Mononuclear cell (primary cell): ENCODE data around the gene SLC2A5. TPM values are rescaled to one million over a fixed set of nuclear protein-coding genes. Genes with fewer than 3 reads are reported as not detected.

Experiments
- H3K27me3 ChIP-seq: 2 replicates; pipeline ENCODE4 v1.6.0; 2011; ENCODE audit warnings: low read length, control low read depth; ENCODE audit not compliant: insufficient read depth
- H3K4me1 ChIP-seq: 2 replicates; pipeline ENCODE4 v1.5.1; 2011; ENCODE audit warnings: mild to moderate bottlenecking, low read length, control low read depth; ENCODE audit not compliant: insufficient read depth
- H3K4me3 ChIP-seq: 2 replicates; pipeline ENCODE4 v1.5.1; 2011; ENCODE audit warnings: mild to moderate bottlenecking, low read length, moderate library complexity
- H3K9me3 ChIP-seq: 2 replicates; pipeline ENCODE4 v1.5.1; 2011; ENCODE audit warnings: low read depth, mild to moderate bottlenecking, control low read depth, low read length
- total RNA-seq: library from RNA; depleted of rRNA; stranded (reverse); fragments of >200 nt; gene quantifications from one replicate; pipeline ENCODE4 v1.2.3, GENCODE V29; 2012

The SLC2A5 gene
- total RNA-seq, 1 donor: 0.73 TPM

DNA sequence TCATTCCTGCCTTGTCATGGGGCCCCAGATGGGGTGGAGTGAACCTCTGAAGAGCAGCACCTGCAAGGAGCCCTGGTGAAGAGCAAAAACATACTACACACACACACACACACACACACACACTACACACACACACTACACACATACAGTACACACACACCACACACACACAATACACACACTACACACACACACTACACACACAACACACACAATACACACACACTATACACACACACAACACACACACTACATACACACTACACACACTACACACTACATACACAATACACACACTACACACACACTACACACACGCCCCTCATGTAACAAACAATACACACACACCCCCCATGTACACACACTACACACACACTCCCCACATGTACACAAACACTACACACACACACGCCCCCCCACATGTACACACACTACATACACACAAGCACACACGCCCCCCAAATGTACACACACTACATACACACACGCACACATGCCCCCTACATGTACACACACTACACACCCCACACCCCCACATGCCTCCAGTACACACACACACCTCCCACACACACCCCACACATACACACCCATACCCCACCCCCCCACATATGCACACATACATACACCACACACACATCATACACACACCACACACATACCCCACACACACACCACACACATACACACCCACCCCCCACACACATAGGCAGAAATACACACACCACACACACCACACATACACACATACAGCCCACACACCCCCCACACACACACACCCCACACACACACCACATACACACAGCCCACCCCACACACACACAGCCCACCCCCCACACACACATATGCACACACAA lies 9.3 kb downstream of the SLC2A5 start:
- H3K9me3 ChIP-seq: no peaks in the 10 kb centered on the region

DNA sequence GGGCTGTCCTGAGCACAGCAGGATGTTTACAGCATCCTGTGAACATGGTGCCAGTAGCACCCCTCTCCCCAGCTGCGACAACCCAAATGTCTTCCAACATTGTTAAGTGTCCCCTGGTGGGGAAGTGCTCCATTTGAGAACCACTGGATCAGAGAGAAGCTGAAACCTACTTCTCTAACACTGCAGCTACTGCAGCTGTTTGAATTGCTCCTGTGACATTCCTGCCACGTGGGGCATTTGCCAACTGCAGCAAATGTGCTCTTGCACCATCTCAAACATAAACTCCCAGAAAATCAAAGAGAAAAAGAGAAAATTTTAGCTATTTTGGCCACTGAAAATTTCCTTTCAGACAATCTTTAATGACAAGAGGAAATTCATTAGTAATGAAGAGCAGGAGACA lies 11.0 kb downstream of the SLC2A5 start:
- no peaks in the 10 kb centered on the region for H3K27me3 ChIP-seq
- no peaks in the 10 kb centered on the region for H3K9me3 ChIP-seq
- no peak overlapping the region for H3K4me3 ChIP-seq
- peaks cover 8% of the 10 kb centered on the region for H3K4me1 ChIP-seq

More for the DNA sequence above, 9.3 kb downstream of the SLC2A5 start:
- Histone ChIP-seq H3K27me3 (no peaks in the 10 kb centered on the region), H3K4me3 (no peak overlapping the region), H3K4me1 (peaks cover 19% of the 10 kb centered on the region)

DNA sequence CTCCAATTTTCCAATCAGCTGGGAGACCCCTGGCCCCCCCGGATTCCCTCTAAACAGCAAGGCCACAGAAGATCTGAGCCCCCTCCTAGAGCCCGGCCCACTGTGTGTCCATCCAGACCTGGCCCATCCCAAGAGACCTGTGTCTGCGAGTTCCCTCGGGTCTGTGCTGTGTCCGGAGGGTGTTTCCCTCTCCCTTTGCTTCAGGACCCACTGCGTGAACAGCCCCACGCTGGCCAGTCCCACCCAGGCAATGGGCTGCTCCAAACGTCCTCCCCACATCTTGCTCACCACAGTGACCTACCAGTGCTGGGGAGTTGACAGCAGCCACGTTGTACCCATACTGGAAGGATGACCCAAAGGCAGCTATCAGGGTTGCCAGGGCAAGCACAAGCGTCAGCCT lies 11.6 kb downstream of the SLC2A5 start:
- no peak overlapping the region for H3K4me3 ChIP-seq
- no peaks in the 10 kb centered on the region for H3K27me3 ChIP-seq
- no peaks in the 10 kb centered on the region for H3K9me3 ChIP-seq
- peaks cover 8% of the 10 kb centered on the region for H3K4me1 ChIP-seq

DNA sequence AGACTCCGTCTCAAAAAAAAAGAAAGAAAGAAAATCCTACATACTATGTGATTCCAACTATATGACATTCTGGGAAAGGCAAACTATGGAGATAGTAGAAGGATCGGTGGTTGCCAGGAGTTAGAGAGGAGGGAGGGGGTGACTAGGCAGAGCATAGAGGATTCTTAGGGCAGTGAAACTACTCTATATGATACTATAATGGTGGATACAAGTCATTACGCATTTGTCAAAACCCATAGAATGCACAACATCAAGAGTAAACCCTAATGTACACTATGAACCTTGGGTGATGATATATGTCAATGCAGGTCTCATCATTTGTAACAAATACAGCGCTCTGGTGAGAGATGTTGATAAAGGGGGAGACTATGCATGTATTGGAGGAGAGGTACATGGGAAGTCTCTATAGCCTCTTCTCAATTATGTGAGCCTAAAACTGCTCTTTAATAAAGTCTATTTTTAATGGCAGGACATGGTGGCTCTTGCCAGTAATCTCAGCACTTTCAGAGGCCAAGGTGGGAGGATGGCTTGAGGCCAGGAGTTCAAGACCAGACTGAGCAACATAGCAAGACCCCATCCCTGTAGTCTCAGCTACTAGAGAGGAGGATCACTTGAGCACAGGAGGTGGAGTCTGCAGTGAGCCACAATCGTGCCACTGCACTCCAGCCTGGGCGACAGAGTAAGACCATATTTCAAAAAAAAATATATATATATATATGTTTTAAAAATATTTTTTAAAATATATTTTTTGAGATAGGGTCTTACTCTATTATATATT lies 17.0 kb downstream of the SLC2A5 start:
- Histone ChIP-seq H3K27me3 (no peaks in the 10 kb centered on the region), H3K4me1 (no peaks in the 10 kb centered on the region), H3K4me3 (no peak overlapping the region), H3K9me3 (no peaks in the 10 kb centered on the region)

DNA sequence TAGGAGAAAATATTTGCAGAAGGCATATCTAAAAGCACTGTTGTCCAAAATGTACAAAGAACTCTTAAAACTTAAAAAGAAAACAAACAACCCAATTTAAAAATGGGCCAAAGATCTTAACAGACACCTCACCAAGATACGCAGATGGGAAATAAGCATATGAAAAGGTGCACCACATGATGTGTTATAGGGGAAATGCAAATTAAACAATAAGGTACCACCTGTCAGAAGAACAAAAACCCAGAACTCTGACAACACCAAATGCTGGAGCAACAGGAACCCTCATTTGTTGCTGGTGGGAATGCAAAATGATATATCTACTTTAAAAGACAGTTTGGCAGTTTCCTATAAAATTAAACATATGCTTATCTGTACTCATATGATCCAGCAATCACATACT lies 18.1 kb downstream of the SLC2A5 start:
- no peaks in the 10 kb centered on the region for H3K9me3 ChIP-seq
- H3K27me3 ChIP-seq: no peaks in the 10 kb centered on the region
- H3K4me3 ChIP-seq: no peak overlapping the region
- no peaks in the 10 kb centered on the region for H3K4me1 ChIP-seq

DNA sequence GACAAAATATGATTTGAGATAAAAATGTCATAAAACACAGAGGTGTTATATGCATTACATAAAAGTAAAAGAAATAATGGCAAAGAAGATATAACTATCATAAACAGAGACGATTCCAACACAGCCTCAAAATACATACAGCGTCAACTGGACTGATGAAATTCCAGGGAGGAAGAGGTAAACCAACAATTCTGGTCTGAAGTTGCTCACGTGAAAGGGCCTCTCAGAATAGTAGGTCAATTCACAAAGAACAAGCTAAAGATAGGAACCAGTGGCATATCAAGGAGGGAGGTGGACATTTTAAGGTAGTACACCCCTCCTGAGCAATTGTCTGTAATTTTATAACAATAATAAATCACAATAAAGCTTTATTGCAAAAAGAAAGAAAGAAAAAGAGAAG lies 18.6 kb downstream of the SLC2A5 start:
- no peaks in the 10 kb centered on the region for H3K9me3 ChIP-seq
- no peaks in the 10 kb centered on the region for H3K4me1 ChIP-seq
- H3K27me3 ChIP-seq: no peaks in the 10 kb centered on the region
- no peak overlapping the region for H3K4me3 ChIP-seq

DNA sequence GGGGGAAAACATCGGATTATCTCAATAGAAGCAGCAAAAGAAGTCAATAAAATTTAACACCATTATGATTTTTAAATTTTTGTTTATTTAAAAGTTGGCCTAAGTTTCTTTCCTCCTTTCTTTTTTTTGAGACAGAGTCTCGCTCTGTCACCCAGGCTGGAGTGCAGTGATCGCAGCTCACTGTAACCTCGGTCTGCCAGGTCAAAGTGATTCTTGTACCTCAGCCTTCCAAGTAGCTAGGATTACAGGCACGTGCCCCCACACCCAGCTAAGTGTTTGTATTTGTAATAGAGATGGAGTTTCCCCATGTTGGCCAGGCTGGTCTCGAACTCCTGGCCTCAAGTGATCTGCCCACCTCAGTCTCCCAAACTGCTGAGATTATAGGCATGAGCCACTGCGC lies 20.9 kb downstream of the SLC2A5 start:
- H3K9me3 ChIP-seq: no peaks in the 10 kb centered on the region
- H3K4me3 ChIP-seq: no peak overlapping the region
- no peaks in the 10 kb centered on the region for H3K27me3 ChIP-seq
- no peaks in the 10 kb centered on the region for H3K4me1 ChIP-seq

DNA sequence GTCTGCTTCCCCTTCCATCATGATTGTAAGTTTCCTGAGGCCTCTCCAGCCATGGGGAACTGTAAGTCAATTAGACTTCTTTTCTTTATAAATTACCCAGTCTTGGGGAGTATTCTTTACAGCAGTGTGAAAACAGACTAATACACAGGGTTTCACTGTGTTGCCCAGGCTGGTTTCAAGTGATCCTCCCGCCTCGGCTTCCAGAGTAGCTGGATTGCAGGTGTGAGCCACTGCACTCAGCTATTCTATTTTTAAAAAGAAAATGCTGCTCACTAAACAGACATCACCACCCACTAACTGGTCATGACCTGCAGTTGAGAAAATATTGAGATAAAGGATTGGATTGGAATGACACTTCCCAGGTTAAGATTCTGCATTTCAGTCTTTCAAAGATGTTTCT lies 22.4 kb downstream of the SLC2A5 start:
- Histone ChIP-seq H3K27me3 (no peaks in the 10 kb centered on the region), H3K4me3 (no peak overlapping the region), H3K9me3 (no peaks in the 10 kb centered on the region), H3K4me1 (no peaks in the 10 kb centered on the region)

DNA sequence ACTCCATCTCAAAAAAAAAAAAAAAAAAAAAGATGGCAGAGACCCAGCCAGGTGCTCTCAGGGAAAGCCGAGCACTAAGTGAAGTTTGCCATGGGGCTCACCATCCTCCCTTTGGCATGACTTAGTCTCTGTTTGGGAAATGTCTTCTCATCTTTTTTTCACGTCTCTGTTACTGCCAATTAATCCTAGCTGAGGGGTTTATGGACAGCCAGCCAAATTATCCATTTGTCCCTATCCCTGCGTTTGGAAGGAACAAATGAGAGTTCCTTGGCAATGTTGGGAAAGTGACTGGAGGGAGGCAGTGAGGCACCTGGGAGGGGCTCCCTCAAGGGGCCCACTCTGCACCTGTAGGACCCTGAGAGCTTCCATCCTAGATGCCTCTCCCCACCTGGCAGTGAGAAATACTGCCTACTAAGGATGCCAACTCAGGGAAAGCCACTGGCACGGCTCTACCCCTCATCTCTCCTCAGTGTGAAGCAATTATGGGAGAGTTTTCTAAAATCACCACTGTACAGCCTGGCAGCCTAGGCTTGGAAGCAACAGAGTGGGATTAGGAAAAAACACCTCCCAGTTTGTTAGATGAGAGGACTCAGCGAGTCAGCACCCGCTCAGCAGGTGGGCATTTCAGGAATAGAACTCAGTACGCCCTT lies 23.4 kb downstream of the SLC2A5 start:
- H3K4me1 ChIP-seq: no peaks in the 10 kb centered on the region
- H3K27me3 ChIP-seq: no peaks in the 10 kb centered on the region
- no peak overlapping the region for H3K4me3 ChIP-seq
- no peaks in the 10 kb centered on the region for H3K9me3 ChIP-seq

DNA sequence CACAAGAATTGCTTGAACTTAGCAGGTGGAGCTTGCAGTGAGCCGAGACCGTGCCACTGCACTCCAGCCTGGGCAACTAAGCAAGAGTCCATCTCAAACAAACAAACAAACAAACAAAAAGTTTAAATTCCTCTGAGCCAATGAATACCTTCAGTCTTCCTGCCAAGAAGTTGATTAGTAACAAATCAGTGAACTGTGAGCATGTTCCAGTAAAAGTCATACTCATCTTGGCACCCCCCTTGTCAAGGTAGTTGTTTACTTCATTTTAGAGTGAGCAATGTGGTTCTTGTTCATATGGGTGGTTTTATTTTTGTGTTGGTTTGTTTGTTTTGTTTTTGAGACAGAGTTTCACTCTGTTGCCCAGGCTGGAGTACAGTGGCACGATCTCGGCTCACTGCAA lies 25.2 kb downstream of the SLC2A5 start:
- H3K4me1 ChIP-seq: no peaks in the 10 kb centered on the region

DNA sequence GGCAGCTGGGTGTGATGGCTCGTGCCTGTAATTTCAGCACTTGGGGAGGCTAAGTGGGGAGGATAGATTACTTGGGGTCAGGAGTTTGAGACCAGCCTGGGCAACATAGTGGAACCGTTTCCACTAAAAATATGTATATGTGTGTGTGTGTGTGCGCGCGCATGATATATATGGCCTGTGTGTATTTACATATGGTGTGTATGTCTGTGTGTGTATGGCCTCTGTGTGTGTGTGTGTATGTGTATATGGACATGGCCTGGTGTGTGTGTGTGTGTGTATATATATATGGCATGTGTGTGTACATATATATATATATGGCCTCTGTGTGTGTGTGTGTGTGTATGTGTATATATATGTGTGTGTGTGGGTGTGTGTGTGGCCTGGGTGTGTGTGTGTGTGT lies 27.2 kb downstream of the SLC2A5 start:
- H3K4me3 ChIP-seq: no peak overlapping the region
- no peaks in the 10 kb centered on the region for H3K9me3 ChIP-seq
- no peaks in the 10 kb centered on the region for H3K27me3 ChIP-seq
- H3K4me1 ChIP-seq: no peaks in the 10 kb centered on the region

More for the DNA sequence above, 25.2 kb downstream of the SLC2A5 start:
- Histone ChIP-seq H3K4me3 (no peak overlapping the region), H3K27me3 (no peaks in the 10 kb centered on the region), H3K9me3 (no peaks in the 10 kb centered on the region)

DNA sequence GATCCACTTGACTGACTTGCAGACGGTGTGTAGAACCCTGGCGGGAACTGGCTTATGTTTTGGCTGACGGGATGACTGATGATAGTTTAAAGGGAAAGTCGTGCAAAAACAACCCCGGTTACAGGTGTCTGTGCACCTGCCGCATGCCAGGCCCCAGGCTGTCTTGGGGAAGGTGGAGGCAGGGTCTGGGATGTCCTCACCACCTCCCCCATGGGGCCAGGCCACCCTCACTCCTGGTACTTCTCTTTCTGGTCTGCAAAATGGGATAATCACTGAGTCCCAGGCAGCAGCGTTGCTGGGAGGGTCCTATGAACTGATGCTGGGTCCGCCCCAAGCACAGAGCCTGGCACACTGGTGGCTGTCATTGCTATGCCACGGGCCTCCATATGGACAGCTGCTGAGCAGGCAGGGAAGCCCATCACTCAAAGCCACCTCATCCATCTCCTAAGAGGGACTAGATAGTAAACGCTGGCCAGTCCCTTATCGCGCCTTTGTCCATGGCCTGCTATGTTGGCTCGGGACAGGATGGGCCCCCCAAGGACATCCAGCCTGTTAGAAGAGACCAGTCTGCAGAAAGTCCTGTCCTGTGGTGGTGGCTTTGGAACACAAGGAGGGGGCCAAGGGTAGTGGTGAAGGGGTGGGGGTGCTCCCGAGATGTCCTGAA lies 28.2 kb downstream of the SLC2A5 start:
- Histone ChIP-seq H3K27me3 (no peaks in the 10 kb centered on the region), H3K4me1 (no peaks in the 10 kb centered on the region), H3K4me3 (no peak overlapping the region), H3K9me3 (no peaks in the 10 kb centered on the region)

DNA sequence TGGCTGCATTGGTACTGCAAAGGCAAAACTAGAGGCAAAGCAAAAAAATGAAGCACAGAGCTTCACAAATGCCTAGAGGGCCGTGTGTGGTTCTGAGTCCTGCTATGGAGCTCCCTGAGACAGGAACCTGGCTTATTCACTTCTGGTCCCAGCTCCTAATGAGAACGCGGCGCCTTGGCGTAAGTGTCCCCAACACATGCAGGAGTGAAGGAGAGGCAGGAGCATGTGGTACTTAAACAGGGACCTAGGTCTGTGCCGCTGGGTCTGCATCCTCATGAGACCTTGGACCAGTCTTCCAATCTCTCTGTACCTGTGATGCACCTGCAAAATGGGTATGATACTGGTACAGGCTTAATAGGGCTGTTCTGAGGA lies 28.8 kb downstream of the SLC2A5 start:
- Histone ChIP-seq H3K27me3 (no peaks in the 10 kb centered on the region), H3K9me3 (no peaks in the 10 kb centered on the region), H3K4me3 (no peak overlapping the region), H3K4me1 (no peaks in the 10 kb centered on the region)

DNA sequence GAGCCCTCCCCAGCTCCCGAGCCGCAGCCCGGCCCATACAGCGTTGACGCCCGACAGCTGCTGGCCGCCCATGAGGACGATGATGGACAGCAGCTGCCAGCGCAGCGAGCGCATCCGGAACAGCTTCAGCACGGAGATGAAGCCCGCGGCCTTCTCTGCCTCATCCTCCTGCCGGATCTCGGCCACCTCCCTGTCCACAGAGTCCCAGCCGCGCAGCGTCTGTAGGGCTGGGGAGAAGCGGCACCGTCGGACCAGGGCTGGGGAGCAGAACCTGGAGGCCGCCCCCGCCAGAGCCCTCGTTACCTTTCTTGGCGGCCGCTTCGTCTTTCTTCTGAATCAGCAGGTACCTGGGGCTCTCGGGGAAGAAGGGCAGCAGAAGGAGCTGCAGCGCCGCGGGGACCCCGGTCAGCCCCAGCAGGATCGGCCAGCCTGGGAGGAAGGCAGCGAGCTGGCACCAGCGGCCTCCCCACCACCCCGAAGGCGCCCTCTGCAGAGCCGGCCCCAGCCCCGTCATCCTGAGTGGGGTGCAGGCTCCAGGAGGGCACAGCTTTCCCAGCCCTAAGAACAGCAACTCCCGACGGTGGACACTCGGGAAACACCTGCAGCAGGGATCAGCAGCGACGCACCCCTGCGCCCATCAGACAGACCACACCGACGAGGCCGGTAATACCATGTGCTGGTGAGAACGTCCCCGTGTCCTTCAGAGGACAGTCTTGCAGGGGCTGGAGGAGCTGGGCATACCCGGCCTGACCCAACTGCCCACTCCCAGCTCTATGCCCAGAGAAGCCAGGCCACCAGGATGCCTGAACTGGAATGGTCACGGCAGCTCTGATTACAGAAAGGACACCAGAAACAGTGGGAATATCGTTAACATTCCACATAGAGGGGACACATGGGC lies 29.4 kb downstream of the SLC2A5 start:
- peaks cover 4% of the 10 kb centered on the region for H3K9me3 ChIP-seq
- H3K4me1 ChIP-seq: no peaks in the 10 kb centered on the region
- no peaks in the 10 kb centered on the region for H3K27me3 ChIP-seq
- no peak overlapping the region for H3K4me3 ChIP-seq
